ENCODE measurements around the gene LRRC63. TPM values are rescaled to one million over a fixed set of nuclear protein-coding genes. Genes with fewer than 3 reads are reported as not detected.

LRRC63 gene, protein sequence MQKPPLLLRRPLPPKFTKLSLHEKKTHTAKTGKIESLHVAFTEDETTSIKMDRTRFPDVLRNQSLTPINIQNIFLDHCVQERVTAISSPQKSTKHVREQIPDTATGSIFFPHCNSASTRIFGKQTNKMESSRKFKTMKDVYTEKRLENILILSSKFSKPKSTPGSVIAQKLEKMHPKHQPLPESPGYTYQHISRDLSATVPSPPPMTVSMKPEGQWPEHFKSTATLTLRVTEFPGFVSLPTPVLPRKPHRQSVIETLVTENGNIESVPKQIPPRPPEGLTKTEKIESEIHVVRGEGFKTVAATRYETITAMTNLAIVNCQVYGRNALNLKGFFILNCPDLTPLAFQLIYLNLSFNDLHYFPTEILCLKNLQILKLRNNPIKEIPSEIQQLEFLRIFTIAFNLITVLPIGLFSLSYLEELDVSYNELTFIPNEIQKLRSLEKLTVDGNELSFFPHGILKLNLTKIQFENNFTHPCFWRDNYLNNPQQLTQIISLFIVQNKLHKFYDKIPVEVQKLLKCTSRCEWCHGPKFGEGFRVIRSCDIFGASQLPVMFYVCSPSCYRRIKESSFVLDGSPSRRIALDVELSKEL
- not detected in 2 replicates for total RNA-seq

DNA sequence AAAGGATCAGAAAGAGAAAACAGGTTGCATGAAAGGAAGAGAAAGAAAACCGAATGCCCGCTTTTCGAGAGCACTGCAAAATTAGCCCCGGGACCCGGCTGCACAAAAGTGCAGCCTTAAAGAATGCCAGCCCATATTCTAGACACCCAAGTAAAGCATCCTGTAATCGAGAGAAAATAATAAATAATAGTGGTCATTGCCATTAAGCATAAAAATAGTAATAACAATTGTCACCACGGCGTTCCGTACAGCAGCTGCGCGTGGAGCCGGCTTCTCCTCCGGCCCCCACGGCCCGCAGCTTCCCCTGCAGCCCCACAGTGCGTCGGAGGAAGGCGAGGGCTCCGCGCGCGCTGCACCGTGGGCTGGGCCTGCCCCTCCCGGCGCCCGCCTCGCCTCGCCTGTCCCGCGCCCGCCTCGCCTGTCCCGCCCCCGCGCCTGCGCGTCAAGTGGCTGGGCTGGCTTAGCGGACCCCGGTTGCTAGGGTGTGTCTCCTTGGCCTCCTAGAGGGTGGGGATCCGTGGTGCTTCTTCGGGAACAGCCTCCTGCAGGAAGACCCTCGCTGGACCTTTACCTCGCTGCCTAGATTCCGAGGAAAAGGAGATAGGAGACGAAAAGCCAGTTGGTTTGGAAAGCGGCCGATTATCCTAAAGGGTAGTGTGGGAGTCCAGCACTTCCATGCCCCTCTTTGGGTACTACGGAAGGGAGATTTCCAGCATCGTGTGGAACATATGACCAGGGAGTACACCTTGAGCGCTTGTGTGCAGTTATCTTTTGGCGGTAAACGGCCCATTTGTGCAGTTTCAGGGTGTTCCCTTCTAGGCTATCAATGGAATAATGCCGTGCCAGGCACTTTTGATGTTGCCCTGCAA lies at the start of gene LRRC63:
Gene LRRC63 (plus strand): TSS at position 446 of the 869 bp plus-strand sequence. CDS start 1,107 bp downstream, outside the sequence.

DNA sequence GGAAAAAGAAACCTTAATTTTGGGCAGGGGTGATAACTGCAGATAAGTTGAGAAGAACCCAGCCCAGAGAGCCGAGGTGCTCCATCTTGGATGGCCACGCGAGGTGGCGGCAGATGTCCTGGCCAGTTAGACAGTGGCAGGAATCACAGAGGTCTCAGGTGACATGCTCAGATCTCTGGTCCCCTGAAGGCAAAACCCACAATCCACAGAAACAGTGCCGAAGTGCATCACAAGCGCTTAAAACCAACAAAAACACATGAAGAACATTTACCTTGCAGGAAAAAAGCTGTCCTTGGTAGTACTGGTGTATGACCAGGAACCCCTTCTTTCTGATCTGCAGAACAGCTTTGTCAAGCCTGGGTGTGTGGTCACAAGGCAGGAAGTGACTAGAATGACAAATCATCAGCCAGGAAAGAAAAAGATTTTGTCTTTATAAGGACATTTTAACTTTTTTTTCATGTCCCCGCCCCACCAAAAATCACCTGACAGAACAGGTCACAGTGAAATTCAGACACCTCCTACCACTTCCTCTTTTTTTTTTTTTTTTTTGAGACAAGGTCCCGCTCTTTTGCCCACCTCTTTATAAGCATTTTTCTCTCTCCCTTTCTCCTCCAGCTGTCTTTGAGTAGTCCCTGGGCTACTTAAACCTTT lies 29.8 kb upstream of the LRRC63 start, which contains the start of gene LCP1:
Gene LCP1 (minus strand): TSS at position 338 of the 651 bp plus-strand sequence. CDS start 22,515 bp downstream, outside the sequence.

Other genes starting within 250 kb of the LRRC63 start
- gene ZC3H13, start 159.2 kb upstream of the LRRC63 start, total RNA-seq: 6.8 and 7.3 TPM in 2 replicates
- gene CPB2, start 106.9 kb upstream of the LRRC63 start, total RNA-seq: not detected in 2 replicates
- 1.0 and 3.6 TPM in 2 replicates for gene LCP1, start 29.8 kb upstream of the LRRC63 start, total RNA-seq
- 0.16 and 0.25 TPM in 2 replicates for gene RUBCNL, start 175.3 kb downstream of the LRRC63 start, total RNA-seq